GM18873 (cell line): ENCODE measurements around the gene CCL5.

Experiments used
- ATAC-seq: cut with Tn5 transposase; IDR thresholded peaks from one replicate; pipeline ENCODE4 v1.9.1; 2021; ENCODE audit warnings: mild to moderate bottlenecking, moderate library complexity, moderate number of reproducible peaks; ENCODE audit not compliant: unreplicated experiment, low FRiP score

Gene CCL5

DNA sequence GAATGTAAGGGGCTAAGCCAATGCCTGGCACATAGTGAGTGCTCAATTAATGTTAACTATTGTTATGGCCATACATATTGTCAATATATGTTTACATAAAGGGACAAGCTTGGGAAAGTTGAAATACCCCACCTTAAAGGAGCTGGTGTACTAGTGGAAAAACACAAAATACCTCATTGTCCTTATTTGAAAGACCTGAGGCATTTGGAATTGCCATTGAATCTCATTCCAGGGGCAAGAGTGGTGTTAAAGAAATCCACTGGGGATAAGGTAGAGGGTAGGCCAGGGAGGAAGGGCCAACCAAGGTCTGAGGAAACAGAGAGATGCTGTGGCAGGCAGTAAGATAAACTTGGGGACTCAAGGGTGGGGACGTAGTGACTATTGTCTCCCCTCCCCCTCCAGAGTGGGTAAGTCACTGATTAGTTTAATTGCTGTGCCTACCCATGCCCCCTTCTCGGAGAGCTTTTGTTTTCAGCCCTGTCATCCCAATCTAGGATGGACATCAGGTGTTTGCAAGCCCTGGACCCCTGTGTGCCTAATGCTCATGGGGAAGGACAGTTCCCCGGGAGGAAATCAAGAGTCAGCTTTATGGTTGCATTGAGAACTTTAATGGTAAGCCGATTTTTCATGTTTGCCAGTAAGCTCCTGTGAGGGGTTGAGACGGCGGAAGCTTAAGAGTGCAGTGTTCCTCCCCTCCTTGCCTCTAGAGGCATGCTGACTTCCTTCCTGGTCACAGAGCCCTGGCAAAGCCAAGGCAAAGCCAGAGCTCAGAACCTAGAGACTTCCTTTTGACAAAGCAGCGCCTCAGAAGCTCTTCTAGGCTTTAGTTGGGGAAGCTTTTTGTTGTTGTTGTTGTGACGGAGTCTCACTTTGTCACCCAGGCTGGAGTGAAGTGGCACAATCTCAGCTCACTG is 9.0 kb downstream of the CCL5 start:
- ATAC-seq: no peak

DNA sequence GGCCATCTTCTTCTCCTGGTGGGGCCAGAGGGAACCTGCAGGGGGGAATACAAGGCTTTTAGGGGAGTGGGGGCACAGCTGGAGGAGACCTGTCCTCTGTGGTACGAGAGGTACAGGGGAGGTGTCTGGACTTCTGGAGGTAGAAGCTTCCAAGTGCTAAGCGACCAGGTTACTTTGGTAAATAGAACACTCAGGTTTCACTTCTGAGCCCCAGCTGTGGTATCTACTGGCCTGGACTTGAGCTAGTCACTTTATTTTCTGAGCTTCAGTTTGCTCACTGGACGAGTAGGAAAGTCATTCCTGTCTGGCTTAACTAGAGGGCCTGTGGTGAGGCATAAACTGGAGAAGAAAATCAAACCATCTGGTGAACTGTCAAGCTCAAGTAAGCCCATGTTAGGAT is 11.4 kb downstream of the CCL5 start, which contains the start of gene HEATR9:
Gene HEATR9, minus strand, starts transcription at position 155 of the 400 bp plus-strand sequence. Its CDS starts 149 bp downstream, at position 6.
- no peak for ATAC-seq

DNA sequence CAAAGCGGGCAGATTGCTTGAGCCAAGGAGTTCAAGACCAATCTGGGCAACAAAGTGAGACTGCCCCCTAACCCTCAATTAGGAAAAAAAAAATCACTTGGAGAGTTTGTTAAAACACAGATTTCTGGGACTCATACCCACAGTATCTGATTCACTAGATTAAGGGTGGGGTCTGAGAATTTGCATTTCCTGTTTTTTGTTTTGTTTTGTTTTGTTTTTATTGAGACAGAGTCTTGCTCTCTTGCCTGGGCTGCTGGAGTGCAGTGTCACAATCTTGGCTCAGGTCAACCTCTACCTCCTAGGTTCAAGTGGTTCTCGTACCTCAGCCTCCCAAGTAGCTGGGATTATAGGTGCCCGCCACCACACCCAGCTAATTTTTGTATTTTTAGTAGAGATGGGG is 12.6 kb downstream of the CCL5 start:
- ATAC-seq: no peak

DNA sequence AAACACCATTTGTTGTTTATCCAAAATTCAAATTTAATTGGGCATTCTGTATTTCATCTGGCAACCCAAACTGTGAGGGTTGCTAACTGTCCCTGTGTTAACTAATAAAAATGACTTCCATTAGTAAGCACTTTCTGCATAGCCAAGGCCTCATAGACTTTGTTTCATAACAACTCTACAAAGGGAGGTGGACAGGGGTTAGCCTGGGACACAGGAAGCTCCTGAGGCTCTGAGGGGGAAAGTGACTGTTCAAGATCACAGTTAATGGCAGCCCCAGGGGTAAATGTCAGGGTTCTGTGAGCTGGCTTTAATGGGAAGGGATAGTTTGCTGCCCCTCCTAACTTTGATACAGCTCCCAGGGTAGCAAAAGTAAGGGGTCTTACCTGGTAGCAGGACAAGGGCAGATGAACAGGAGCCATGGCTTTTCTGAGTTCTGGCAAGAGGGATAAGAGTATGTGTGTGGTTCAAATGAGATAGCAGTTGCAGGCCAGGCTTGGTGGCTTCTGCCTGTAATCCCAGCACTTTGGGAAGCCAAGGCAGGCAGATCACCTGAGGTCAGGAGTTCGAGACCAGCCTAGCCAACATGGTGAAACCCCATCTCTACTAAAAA is 13.7 kb downstream of the CCL5 start:
- no peak for ATAC-seq

DNA sequence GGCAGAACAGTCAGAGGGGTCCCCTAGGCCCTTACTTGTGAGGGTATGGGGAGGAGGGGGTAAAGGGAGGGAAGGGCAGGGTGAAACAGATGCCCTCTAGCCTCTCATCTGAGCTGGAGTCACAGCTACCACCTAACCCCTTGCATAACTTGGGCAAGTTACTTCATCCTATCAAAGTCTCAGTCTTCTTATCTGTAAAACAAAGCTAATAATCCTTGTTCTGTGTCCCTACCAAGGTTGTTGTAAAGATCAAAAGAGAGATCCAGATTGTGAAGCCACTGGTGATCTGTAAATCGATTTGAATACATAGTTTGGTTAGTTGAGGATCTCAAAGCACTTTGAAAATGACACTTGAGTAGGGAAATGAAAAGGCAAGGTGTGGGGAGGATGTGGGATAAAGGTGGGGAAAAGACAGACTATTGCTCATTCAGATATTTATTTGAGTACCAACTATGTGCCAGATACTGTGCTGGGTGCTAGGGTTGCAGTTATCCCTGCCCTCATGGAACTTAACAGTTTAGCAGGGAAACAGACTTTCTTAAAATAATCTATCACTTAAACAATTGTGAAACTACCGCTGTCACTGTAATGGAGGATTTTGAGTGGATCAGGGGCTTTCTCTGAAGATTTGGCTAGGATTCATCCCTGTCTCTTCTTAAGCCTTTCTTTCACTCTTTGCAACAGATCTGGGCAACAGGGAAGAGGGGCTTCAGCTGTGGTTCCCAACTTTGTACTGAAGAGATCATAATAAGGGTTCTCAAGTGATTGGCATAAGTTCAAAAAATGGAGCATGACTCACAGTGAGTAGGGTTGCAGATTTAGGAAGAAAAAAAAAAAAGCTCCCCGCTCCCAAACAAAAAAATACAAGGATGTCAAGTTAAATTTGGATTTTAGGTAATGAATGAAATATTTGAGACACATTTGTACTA is 14.5 kb downstream of the CCL5 start:
- ATAC-seq: no peak

DNA sequence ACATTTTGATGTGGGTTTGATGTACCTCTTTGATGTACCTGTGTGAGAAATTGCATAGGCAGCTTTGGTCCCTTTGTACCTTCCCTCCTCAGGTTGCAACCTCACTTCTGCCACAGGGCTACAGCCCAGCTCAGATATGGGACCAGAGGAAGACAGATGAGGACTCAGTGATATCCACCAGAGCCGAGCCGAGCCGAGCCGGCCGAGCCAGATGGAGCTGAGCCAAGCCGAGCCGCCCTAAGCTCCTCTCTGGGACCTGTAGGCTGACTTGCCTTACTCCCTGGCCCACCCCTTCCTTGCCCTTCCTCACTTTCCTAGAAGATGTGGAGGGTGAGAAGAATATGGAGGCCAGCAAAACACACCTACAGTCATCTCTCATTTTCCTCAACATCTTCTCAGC is 15.3 kb downstream of the CCL5 start:
- no peak for ATAC-seq

DNA sequence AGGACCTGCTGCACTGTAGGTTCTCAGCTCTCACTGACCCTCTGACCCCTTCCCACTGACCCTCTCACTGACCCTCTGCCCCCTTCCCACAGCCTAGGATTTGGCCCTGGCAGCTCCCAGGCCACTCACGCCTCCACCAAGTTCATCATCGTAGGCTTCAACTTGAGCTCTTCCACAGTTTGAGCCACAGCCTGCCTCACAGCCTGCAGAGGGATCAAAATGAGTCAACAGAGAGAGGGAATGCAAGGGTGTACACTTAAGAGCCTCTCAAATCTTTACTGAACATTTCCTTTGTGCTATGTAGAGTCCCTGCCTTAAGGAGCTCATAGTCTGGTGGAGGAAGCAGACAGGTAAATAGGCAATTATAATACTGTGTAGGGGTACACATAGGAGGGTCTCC is 23.6 kb downstream of the CCL5 start:
- no peak for ATAC-seq

DNA sequence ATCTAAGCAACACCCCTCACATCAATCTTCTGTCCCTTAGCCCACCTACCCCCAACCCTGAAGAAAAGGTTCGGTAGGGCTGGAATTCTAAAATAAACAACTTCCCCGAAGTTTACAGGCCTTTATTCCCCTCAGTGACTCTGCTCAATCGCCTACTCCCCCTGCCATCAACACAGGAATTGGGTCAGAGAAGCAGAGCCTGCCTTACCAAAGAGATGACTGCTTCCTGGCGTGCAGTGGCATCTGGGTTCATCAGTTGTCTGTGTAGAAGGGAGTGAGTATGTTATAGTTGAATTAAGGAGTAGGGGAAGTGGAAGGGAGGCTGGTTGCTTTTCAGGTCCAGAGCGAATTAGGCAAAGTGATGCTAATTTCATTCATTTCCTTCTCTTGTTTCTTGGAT is 24.2 kb downstream of the CCL5 start:
- ATAC-seq: no peak

DNA sequence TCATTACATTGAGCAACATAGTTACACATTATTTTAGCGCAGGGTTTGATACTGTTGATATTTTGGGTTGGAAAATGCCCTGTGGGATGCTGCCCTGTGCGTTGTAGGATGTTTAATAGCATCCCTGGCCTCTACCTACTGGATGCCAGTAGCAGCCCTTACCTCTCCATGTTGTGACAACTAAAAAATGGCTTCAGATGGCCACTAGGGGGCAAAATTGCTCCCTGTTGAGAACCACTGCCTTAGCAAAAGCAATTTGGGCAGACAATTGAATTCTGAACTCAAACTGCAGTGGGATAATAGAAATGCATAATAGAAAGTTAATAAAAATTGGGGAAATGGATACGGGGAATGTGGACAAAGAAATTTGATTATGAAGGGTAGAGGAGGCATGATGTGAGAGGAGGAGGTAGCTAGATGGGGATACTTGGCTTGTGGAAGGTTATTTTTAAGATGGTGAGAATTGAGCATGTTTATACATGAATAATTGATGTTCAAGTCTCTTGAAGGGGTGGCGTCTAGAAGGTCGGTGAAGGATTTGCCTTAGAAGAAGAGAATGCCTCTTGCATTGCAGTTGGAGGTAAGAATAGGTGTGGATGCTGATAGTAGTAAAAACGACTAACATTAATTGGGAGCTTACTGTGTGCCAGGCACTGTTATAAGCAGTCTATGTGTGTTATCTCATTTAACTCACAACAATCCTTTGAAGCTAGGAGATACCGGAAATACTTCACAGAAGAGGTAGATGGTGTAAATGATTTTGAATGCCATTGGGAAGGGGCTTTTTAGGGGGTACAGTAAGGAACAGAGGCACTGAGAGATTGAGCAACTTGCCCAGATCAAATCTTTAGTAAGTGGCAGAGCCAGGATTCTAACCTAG is 30.5 kb downstream of the CCL5 start:
- no peak for ATAC-seq

DNA sequence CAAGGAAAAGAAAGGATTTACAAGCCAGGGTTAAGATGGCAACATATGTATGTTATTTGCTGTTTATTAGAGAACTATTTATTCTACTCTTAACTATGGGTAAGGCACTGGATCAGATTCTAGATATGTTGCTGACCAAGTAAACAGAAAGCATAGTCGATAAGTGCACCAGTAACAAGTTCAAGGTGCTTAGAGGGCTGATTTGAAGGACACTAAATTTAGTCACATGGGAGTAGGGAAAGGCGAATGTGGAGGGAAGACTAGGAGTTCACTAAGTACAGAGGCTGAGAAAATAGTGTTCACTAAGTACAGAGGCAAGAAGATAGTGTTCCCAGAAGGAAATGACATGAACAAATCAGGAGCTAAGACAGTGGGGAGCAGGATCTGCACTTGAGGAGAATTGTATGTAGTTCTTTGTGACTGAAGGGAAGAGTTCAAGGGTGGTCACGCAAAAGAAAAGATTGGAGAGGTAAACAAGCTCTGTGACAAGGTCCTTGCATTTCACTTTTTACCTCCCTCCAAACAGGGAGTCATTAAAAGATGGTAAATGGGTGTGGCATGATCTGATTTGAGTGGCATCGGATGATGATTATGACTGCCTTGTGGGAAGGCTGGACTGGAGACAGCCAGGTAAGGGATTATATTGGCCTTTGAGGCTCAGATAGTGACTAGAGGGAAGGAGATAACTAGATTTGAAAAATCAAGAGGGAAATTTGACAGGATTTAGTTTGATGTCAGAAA is 32.4 kb downstream of the CCL5 start:
- ATAC-seq: no peak

DNA sequence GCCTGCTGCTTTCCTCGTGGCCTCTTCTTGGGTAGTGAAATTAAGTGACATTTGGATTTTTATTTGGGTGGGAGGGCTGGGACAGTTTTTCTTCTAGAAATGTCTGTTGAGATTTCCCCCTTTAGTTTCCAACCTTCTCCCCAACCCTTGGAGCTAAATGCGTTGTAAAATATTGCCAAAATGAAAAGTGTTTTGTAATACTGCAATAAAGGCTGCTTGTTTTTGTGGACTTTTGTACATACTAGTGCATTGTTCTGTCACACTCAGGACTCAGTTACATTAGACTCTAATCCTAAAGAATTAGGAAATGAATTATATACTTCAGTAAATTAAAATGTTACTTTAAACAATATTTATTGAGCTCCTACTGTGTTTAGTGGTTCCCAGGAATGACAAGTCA is 33.2 kb downstream of the CCL5 start:
- ATAC-seq: no peak

DNA sequence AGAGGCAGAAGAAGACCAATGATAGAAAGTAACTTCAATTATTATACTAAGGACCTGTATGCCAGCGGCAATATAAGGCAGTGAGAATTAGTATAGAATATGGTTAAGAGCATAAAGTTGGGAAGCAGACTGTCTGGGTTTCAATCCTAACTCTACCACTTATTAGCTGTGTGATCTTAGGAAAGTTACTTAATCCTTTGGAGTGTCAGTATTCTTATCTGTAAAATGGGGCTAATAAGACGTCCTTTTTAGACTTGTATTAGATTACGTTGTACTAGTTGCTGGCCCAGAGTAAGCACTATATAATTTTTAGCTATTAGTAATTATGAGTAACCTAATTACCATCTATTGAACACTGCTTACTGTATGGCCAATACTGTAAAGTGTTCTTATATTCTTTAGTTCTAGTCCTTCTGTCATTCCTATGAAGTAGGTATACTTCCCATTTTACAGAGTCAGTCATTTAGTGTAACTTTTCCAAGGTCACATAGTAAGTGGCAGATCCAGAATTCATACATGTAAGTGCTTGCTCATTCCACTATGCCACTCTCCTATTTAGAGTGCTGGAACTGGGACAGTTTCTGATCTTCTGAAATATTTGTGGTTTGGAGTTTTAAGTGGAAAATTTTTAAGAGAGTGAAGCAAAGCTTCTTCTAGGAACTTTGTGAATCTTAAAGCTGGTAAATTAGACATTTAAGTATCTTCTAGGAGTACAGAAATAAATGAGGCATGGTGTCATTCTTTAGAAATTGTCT is 33.9 kb downstream of the CCL5 start:
- no peak for ATAC-seq

DNA sequence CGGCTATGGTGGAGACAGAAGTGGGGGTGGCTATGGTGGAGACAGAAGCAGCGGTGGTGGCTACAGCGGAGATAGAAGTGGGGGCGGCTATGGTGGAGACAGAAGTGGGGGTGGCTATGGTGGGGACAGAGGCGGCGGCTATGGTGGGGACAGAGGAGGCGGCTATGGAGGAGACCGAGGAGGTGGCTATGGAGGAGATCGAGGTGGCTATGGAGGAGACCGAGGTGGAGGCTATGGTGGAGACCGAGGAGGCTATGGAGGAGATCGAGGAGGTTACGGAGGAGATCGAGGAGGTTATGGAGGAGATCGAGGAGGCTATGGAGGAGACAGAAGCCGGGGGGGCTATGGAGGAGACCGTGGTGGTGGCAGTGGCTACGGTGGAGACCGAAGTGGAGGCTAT is 35.6 kb downstream of the CCL5 start:
- no peak for ATAC-seq

DNA sequence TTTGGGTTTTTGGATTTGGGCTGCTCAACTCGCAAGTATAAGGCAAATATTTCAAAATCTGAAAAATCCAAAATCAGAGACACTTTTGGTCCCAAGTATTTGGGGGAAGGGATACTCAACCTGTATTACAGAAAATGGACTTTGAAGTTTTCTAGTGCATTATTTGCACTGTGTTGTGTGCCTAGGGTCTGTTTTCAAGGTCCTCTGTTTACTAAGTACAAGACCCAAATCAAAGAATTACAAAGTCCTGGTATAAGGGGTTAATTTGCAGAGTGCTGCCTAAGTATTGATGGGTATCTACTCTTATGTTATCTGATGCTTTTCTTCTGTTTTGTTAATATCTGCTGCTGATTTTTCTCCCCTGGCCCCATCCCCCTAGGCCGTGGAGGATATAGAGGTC is 36.5 kb downstream of the CCL5 start:
- ATAC-seq: no peak

DNA sequence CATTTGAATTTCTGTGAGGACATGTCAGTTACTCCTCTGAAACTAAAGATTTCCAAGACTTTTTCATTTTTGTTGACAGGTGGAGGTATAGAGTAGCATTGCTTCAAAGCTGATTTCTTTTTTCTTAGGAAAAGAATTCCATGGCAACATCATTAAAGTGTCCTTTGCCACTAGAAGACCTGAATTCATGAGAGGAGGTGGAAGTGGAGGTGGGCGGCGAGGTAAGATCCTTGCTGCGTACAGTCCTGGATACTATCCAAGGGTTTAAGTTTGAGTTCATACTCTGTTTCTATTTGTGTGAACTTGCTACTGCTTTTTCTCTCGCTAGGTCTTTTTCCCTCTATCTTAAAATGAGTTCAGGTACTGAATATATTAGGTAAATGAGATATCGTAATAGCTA is 37.9 kb downstream of the CCL5 start:
- ATAC-seq: no peak

DNA sequence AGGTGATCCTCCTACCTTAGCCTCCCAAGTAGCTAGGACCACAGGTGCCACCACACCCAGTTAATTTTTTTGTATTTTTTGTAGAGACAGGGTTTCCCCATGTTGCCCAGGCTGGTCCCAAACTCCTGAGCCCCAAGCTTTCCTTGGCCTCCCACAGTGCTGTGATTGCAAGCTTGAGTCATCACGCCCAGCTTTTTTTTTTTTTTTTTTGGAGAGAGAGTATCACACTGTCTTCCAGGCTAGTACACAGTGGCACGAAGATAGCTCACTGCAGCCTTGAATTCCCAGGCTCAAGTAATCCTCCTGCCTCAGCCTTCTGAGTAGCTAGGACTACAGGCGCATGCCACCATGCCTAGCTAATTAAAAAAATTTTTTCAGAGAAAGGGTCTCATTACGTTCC is 38.7 kb downstream of the CCL5 start:
- no peak for ATAC-seq

DNA sequence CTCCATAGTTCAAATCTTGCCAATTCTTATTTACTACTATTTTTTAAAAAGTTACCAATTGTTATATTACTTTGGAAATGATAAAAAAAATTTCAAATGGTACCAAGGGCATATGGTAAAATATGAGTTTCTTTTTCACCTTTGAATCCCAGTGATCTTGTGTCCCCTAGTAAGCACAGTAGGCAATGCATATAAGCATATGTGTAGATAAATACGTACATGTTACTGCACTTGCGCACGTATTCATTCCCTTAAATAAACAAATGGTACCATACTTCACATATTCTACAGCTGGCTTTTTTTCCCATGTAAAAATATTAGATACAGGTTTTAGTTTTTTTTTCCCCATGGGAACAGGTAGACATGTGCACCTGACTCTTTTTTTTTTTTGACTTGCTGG is 39.1 kb downstream of the CCL5 start:
- ATAC-seq: no peak

DNA sequence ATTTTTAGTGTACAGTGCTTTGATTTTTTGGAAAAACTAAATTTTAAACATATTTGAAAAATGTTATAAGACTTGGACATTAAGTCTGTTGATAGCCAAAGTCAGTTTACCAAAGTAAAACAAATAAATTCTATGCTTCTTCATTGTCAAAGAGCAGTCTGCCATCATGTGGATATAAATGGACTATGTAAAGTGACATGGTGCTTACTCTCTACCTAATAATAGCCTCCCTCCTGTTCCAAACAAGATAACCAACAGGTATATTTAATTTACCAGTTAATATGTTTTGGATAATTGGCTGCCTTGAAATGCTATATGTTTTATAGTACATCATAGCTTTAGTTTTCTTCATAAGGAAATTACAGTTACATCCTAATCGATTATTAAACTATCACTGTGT is 55.0 kb downstream of the CCL5 start:
- no peak for ATAC-seq
